22Rv1 (cell line): ENCODE results near the gene CSF1R.

Experiments
- ZFX ChIP-seq: fragments of 450-650 bp; IDR thresholded peaks from 2 replicates; pipeline ENCODE4 v1.6.1; 2017; ENCODE audit warnings: antibody characterized with exemption, borderline replicate concordance
- TF ChIP-seq, protein P1 (sequence below): fragments of 450-650 bp; IDR thresholded peaks from 2 replicates; pipeline ENCODE4 v1.5.1; 2017; ENCODE audit warnings: mild to moderate bottlenecking

DNA sequence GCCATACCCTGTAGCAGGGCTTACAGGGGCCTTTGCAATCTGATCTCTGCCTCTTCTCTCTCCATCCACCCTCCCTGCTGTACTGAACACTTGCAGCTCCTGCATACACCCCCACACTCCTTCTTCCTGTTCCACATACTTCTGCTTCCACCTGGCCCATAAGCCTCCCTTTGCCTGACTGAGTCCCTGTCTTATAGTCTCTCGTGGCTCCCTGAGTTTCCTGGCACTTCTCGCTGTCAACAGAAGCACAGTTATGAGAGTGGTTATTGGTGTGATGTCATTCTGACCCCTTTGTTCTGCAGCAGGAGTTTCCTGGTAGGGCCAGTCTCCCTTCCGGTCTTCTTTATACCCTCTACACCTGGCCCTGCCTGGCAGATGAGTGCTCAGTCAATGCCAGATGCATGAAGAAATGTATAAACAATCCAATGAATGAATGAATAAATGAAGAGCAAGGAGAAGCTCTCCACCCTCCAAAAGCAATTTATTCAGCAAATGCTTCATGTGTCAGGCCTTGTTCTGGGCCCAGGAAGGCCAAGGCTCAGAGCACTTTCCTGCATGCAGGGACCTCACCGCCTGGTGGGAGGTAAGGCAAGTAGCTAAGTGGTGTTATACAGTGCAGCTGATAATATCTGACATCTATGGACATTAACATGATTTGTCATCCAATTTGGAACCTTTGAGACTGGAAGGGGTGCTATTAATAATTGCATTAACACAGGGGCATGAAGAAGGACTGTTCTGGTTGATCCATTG lies 20.5 kb upstream of the CSF1R start:
- TF ChIP-seq, protein P1, sequence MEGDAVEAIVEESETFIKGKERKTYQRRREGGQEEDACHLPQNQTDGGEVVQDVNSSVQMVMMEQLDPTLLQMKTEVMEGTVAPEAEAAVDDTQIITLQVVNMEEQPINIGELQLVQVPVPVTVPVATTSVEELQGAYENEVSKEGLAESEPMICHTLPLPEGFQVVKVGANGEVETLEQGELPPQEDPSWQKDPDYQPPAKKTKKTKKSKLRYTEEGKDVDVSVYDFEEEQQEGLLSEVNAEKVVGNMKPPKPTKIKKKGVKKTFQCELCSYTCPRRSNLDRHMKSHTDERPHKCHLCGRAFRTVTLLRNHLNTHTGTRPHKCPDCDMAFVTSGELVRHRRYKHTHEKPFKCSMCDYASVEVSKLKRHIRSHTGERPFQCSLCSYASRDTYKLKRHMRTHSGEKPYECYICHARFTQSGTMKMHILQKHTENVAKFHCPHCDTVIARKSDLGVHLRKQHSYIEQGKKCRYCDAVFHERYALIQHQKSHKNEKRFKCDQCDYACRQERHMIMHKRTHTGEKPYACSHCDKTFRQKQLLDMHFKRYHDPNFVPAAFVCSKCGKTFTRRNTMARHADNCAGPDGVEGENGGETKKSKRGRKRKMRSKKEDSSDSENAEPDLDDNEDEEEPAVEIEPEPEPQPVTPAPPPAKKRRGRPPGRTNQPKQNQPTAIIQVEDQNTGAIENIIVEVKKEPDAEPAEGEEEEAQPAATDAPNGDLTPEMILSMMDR: no peak
- TF ChIP-seq ZFX: no peak
